ENCODE data around the gene PNMA1. TPM values are rescaled to one million over a fixed set of nuclear protein-coding genes. Genes with fewer than 3 reads are reported as not detected.

PNMA1 gene
- total RNA-seq, 1 donor, result 31.1 TPM

GRCh38 chr14:73744874-73745529 lies 30.8 kb upstream of the PNMA1 start:
- DNase-seq (ENCODE audit: low read depth), result no peak
- TF ChIP-seq CTCF (IDR thresholded peaks at IDR 0.05; ENCODE audit: insufficient read depth, low read depth, low read length), result no peak
- no peak overlapping the region for H3K4me3 ChIP-seq (ENCODE audit: low read depth, low read length)

GRCh38 chr14:73744175-73744867 lies 30.1 kb upstream of the PNMA1 start:
- no peak overlapping the region for H3K4me3 ChIP-seq (ENCODE audit: low read depth, low read length)
- DNase-seq (ENCODE audit: low read depth), result no peak
- TF ChIP-seq CTCF (IDR thresholded peaks at IDR 0.05; ENCODE audit: insufficient read depth, low read depth, low read length), result no peak

- H3K4me3 ChIP-seq (ENCODE audit: low read depth, low read length), result no peak overlapping the region
- peak; percentile 40 for DNase-seq (ENCODE audit: low read depth)
- TF ChIP-seq CTCF (IDR thresholded peaks at IDR 0.05; ENCODE audit: insufficient read depth, low read depth, low read length), result no peak
These were observed 29.3 kb upstream of the PNMA1 start for GRCh38 chr14:73743431-73743931.

GRCh38 chr14:73742520-73743238 lies 28.5 kb upstream of the PNMA1 start:
- TF ChIP-seq CTCF (IDR thresholded peaks at IDR 0.05; ENCODE audit: insufficient read depth, low read depth, low read length), result no peak
- no peak for DNase-seq (ENCODE audit: low read depth)
- no peak overlapping the region for H3K4me3 ChIP-seq (ENCODE audit: low read depth, low read length)

- TF ChIP-seq CTCF (IDR thresholded peaks at IDR 0.05; ENCODE audit: insufficient read depth, low read depth, low read length), result no peak
- no peak for DNase-seq (ENCODE audit: low read depth)
- peak overlapping the region; percentile 27 for H3K4me3 ChIP-seq (ENCODE audit: low read depth, low read length)
These were observed 27.8 kb upstream of the PNMA1 start for GRCh38 chr14:73741876-73742519.

- DNase-seq (ENCODE audit: low read depth), result peak; percentile 86
- TF ChIP-seq CTCF (IDR thresholded peaks at IDR 0.05; ENCODE audit: insufficient read depth, low read depth, low read length), result peak; percentile 10
- H3K4me3 ChIP-seq (ENCODE audit: low read depth, low read length), result peak overlapping the region; percentile 27
These were observed 27.2 kb upstream of the PNMA1 start for GRCh38 chr14:73741386-73741875.
